Epithelial cell of esophagus (primary cell): ENCODE data around the gene SNUPN.

Source experiments
- DNase-seq: peaks from one replicate; pipeline ENCODE4 v3.0.0; 2010; ENCODE audit warnings: low read depth
- H3K4me3 ChIP-seq: 2 replicates; pipeline ENCODE4 v1.5.1; 2011; ENCODE audit warnings: mild to moderate bottlenecking, low read length, control low read depth
- TF ChIP-seq, protein P1 (sequence below): IDR thresholded peaks from 2 replicates; pipeline ENCODE4 v1.5.1; 2011; ENCODE audit warnings: low read depth, mild to moderate bottlenecking, low read length, control low read depth, inconsistent platforms; ENCODE audit not compliant: insufficient read depth; ENCODE audit errors: missing control alignments

The SNUPN gene

DNA sequence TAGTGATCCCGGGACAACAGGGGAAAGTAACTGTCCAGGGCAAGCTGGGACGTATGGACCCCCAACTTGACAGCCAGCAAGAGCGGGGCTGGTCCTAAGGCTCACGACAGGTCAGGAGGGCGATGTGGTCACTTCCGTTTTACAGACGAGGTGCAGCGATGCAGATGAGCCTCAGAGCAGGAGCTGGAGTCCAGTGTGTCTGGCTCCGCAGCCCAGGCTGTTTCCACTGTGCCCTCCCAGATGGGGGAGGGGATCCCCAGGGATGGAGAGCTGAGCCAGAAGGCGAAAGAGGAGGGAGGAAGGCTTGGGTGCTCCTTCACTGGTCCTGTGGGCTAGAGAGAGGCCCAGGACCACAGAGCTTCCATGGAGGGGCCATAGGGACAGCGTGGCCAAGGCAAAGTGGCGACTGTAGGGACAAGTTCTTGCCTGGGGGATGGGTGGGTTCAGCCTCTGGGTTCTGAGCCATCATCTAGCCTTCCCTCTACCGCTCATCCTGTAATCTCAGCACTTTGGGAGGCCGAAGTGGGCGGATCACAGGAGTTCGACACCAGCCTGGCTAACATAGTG lies 27.9 kb upstream of the SNUPN start:
- peak overlapping the region; percentile 11 for H3K4me3 ChIP-seq
- TF ChIP-seq, protein P1, sequence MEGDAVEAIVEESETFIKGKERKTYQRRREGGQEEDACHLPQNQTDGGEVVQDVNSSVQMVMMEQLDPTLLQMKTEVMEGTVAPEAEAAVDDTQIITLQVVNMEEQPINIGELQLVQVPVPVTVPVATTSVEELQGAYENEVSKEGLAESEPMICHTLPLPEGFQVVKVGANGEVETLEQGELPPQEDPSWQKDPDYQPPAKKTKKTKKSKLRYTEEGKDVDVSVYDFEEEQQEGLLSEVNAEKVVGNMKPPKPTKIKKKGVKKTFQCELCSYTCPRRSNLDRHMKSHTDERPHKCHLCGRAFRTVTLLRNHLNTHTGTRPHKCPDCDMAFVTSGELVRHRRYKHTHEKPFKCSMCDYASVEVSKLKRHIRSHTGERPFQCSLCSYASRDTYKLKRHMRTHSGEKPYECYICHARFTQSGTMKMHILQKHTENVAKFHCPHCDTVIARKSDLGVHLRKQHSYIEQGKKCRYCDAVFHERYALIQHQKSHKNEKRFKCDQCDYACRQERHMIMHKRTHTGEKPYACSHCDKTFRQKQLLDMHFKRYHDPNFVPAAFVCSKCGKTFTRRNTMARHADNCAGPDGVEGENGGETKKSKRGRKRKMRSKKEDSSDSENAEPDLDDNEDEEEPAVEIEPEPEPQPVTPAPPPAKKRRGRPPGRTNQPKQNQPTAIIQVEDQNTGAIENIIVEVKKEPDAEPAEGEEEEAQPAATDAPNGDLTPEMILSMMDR = no peak
- no peak for DNase-seq

DNA sequence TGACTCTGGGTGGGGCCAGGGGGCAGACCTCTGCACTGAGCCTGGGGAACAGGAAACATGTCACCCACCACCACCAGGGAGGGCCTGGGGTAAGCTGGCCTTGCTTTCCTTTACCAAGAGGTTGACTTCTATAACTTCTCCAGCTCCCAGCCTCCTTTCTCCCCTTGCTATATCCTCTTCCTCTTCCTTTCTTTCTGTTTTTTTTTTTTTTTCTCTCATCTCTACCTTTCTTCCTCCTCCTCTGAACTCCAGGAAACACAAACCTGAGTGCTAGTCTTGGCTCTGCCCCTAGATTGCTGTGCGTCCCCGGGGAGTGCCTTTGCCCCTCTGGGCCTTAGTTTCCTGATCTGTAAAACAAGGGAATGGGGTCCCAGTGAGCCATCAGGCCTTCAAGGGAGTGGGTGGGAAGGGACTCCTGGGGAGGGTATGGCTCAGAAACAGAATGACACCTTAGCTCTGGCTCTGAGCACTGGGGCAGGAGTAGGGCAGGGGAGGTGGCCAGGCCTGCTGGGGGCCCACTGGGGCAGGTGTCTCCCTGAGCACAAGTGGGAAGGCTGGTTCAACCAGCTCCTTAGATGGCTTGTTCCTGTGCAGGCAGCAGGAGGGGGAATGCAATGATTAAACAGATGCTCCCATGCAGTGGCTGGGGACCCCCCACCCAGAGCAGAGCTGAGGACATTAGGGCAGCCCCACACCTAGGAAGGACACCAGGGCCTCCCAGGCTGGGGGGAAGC lies 26.5 kb upstream of the SNUPN start:
- no peak for DNase-seq
- H3K4me3 ChIP-seq = peak overlapping the region; percentile 78
- TF ChIP-seq, protein P1 = no peak

DNA sequence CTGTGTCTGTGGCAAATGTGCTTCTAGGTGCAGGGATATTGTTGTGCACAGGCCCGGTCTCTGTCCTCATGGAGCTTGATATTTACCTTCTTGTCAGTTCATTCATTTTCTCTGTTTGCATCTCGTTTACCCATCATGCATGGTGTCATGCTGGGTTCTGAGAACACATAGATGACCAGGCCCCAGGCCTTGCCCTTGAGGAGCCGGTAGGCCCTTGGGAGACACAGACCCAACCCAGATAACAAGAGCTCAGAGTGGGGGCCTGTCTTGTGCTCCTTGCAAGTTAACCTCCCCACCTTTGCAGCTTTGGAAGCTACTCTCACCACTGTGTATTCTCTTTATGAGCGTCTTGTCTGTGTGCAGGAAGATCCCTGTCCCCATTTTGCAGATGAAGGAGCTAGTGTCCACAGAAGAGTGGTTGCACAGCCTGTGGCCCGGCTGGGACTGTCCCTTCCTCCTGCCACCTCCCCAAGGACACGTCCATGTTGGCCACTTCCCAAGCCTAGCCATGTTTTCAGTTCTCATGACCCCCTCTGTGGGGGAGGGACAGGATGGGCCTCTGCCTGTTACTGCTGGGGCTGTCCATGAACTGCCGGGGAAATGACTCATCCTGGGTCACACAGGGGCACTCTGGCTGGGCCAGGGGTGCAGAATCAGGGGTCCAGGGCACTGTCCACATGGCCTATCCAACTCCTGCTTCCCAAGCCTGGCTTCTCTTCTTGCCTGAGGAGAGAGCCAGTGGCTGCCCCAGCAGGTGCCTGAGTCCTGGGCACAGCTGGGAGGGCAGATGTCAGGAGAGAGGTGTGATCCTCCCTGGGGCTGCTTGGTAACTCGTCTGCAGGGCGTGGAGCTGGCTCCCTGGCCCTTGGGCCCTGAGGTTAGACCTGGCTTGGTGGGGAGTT lies 25.6 kb upstream of the SNUPN start:
- DNase-seq = no peak
- TF ChIP-seq, protein P1 = no peak
- peak overlapping the region; percentile 78 for H3K4me3 ChIP-seq

DNA sequence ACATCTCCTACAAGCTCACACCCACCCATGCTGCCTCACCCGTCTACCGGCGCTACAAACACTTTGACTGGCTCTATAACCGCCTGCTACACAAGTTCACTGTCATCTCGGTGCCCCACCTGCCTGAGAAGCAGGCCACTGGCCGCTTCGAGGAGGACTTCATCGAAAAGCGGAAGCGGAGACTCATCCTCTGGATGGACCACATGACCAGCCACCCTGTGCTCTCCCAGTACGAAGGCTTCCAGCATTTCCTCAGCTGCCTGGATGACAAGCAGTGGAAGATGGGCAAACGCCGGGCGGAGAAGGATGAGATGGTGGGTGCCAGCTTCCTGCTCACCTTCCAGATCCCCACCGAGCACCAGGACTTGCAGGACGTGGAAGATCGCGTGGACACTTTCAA lies 24.3 kb upstream of the SNUPN start:
- TF ChIP-seq, protein P1 = no peak
- peak overlapping the region; percentile 78 for H3K4me3 ChIP-seq
- no peak for DNase-seq

DNA sequence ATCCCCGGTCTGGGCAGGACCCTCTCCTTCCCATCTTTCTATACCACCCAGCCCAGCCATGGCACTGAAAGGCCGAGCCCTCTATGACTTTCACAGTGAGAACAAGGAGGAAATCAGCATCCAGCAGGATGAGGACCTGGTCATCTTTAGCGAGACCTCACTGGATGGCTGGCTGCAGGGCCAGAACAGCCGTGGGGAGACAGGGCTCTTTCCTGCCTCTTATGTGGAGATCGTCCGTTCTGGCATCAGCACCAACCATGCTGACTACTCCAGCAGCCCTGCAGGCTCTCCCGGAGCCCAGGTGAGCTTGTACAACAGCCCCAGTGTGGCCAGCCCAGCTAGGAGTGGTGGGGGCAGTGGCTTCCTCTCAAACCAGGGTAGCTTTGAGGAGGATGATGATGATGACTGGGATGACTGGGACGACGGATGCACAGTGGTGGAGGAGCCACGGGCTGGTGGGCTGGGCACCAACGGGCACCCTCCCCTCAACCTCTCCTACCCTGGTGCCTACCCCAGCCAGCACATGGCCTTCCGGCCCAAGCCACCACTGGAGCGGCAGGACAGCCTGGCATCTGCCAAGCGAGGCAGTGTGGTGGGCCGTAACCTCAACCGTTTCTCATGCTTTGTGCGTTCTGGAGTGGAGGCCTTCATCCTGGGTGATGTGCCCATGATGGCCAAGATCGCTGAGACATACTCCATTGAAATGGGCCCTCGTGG lies 23.7 kb upstream of the SNUPN start:
- DNase-seq = no peak
- H3K4me3 ChIP-seq = peak overlapping the region; percentile 78
- TF ChIP-seq, protein P1 = no peak

DNA sequence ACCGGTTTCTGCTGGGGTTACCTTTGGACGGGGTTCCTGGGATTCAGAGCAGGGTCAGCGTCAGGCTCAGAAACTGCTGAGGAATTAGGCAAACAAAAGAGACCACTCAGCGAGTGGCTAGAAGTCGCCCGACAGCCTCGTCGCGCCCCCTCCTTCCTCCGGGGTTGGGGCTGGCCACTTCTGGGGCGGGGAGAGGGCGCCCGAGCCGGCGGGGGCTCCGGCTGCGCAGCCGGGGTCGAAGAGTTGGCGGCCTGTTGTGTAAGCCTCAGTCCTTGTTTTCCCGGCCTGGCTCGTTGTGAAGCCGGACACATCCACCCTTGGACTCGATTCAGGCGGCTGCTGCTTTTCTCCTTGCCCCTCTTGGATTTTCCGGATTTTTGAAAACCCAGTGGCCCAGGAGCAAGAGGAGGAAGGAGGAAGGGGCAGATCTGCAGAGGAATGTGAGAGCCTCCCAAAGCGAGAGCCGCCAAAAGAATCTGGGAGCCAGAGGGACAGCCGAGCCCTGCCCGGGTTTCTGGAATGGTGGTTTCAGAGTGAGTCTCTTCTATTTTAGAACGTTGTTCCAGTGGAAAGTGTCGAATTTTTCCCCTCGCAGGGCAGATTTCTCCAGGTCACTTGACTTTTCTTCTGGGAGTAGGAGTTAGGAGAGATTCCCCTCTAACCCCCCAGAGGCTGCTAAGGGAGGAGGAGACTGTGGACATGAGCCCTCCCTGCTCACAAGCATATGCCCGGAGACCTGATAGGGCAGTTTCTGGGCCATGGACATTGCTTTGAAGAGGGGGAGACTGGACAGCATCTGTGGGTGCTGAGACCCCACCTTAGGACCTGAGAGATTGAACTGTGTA lies 22.9 kb upstream of the SNUPN start:
- TF ChIP-seq, protein P1 = no peak
- no peak for DNase-seq
- peak overlapping the region; percentile 78 for H3K4me3 ChIP-seq
